ENCODE data around the gene AASDHPPT. TPM values are rescaled to one million over a fixed set of nuclear protein-coding genes. Genes with fewer than 3 reads are reported as not detected.

AASDHPPT gene
- total RNA-seq, 1 experiment from 2014 or later: 59.5 TPM

DNA sequence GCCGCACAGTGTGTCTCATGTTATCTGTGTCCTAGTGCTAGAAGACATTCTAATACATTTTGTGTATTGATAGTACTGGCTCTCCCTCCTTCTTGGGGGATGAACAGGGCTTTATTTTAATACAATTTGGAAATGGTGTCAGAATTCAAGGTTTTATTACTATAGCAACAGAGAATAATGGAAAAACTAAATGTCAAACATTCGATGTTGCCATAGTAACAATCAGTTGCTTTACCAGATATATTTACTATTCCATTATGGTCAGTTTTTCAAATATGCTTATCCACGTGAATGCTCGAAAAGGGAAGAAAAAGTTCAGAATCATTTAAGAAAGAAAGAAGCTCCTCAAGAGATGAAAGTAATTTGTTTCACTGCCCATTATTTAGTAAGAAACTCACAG, 46.9 kb upstream of the AASDHPPT start:
- ATAC-seq (no peak), DNase-seq (ENCODE audit: low read depth, low spot score) (no peak)
- Histone ChIP-seq H3K4me3 (replicated peaks in 1 of 2; ENCODE audit: low read depth in 1 of 2, low read length in 2 of 2) (no peak overlapping the region), H3K27ac (ENCODE audit: low read depth, low read length) (no peak overlapping the region), H4K20me1 (ENCODE audit: insufficient read depth) (no peaks in the 10 kb centered on the region), H3K36me3 (ENCODE audit: control insufficient read depth in 1 of 2, insufficient read depth in 2 of 2, low read length in 2 of 2) (no peaks in the 10 kb centered on the region), H3K9me2 (ENCODE audit: insufficient read depth) (no peaks in the 10 kb centered on the region), H3K27me3 (ENCODE audit: insufficient read depth, low read length) (no peaks in the 10 kb centered on the region), H3K79me2 (ENCODE audit: insufficient read depth, low read length) (no peaks in the 10 kb centered on the region), H3K4me1 (ENCODE audit: control insufficient read depth in 1 of 2, insufficient read depth in 2 of 2, low read length in 2 of 2) (no peaks in the 10 kb centered on the region), H3K4me2 (ENCODE audit: low read length) (no peak overlapping the region), H2AFZ (ENCODE audit: low read depth, low read length, poor library complexity, severe bottlenecking) (no peak overlapping the region), H3K9ac (ENCODE audit: low read length) (no peak overlapping the region), H3K9me3 (ENCODE audit: control insufficient read depth in 1 of 2, insufficient read depth in 1 of 2, low read depth in 1 of 2, low read length in 2 of 2) (no peaks in the 10 kb centered on the region)
- RAD21 ChIA-PET (ENCODE audit: low non-redundant PET in 1 of 2, low total read pairs in 2 of 2, uncharacterized antibody in 2 of 2, unreplicated experiment in 2 of 2): no interaction called here
- POLR2A ChIA-PET: no interaction called here
- intact Hi-C loops (cut with micrococcal nuclease): no loop called here
- TF ChIP-seq, protein P1, sequence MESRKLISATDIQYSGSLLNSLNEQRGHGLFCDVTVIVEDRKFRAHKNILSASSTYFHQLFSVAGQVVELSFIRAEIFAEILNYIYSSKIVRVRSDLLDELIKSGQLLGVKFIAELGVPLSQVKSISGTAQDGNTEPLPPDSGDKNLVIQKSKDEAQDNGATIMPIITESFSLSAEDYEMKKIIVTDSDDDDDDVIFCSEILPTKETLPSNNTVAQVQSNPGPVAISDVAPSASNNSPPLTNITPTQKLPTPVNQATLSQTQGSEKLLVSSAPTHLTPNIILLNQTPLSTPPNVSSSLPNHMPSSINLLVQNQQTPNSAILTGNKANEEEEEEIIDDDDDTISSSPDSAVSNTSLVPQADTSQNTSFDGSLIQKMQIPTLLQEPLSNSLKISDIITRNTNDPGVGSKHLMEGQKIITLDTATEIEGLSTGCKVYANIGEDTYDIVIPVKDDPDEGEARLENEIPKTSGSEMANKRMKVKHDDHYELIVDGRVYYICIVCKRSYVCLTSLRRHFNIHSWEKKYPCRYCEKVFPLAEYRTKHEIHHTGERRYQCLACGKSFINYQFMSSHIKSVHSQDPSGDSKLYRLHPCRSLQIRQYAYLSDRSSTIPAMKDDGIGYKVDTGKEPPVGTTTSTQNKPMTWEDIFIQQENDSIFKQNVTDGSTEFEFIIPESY (IDR thresholded peaks at IDR 0.05; ENCODE audit: extremely low read depth, insufficient replicate concordance, low read length): no peak
- TF ChIP-seq RAD21 (IDR thresholded peaks at IDR 0.05; ENCODE audit: low read depth) (no peak), YY1 (IDR thresholded peaks at IDR 0.05; ENCODE audit: extremely low read depth, insufficient replicate concordance, low read depth, low read length) (no peak), POLR2A (IDR thresholded peaks at IDR 0.05; ENCODE audit: borderline replicate concordance, extremely low read depth, insufficient read depth, insufficient read length) (no peak), ELF1 (IDR thresholded peaks at IDR 0.05; ENCODE audit: borderline replicate concordance, low read depth) (no peak), MAX (IDR thresholded peaks at IDR 0.05) (no peak), REST (IDR thresholded peaks at IDR 0.05; ENCODE audit: low read depth) (no peak), CEBPB (IDR thresholded peaks at IDR 0.05; ENCODE audit: low read depth) (no peak), EGR1 (IDR thresholded peaks at IDR 0.05; ENCODE audit: low read depth) (no peak), SRF (IDR thresholded peaks at IDR 0.05; ENCODE audit: low read depth) (no peak), POLR2AphosphoS5 (IDR thresholded peaks at IDR 0.05; ENCODE audit: low read depth, low read length) (no peak), CBX3 (IDR thresholded peaks at IDR 0.05; ENCODE audit: low read depth) (no peak), EZH2phosphoT487 (IDR thresholded peaks at IDR 0.05; ENCODE audit: borderline replicate concordance) (no peak), CTCF (IDR thresholded peaks at IDR 0.05 in 2 of 3, conservative IDR thresholded peaks at IDR 0.05 in 1 of 3; ENCODE audit: borderline replicate concordance in 1 of 3, insufficient read depth in 1 of 3, low read depth in 2 of 3, low read length in 2 of 3) (no peak), TCF7L2 (IDR thresholded peaks at IDR 0.05; ENCODE audit: borderline replicate concordance, extremely low read depth, insufficient read depth, insufficient read length) (no peak), ZNF274 (IDR thresholded peaks at IDR 0.05; ENCODE audit: low read depth, low read length) (no peak), FOSL1 (IDR thresholded peaks at IDR 0.05; ENCODE audit: low read depth) (no peak), SP1 (IDR thresholded peaks at IDR 0.05; ENCODE audit: low read depth) (no peak)
- TF ChIP-seq, protein P2, sequence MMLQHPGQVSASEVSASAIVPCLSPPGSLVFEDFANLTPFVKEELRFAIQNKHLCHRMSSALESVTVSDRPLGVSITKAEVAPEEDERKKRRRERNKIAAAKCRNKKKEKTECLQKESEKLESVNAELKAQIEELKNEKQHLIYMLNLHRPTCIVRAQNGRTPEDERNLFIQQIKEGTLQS (IDR thresholded peaks at IDR 0.05): no peak
- CTCF ChIA-PET: no interaction called here
- no TSS peak for BruUV-seq (replicated peaks)
